GM23248 (cell line): ENCODE measurements around the gene TMEM150A. TPM values are rescaled to one million over a fixed set of nuclear protein-coding genes. Genes with fewer than 3 reads are reported as not detected.

Experiments used
- DNase-seq: peaks from one replicate; pipeline ENCODE4 v3.0.0-alpha.2; 2015
- H2AFZ ChIP-seq: fragments of 200-600 bp; sonication (generic); 2 replicates; pipeline ENCODE4 v1.6.1; 2016; ENCODE audit warnings: antibody characterized with exemption
- H3F3A ChIP-seq: fragments of 200-600 bp; sonication (generic); 2 replicates; pipeline ENCODE4 v1.6.1; 2016; ENCODE audit warnings: mild to moderate bottlenecking, antibody characterized with exemption, mixed run types; ENCODE audit not compliant: insufficient read depth
- H3K27ac ChIP-seq: fragments of 200-600 bp; sonication (generic); 2 replicates; pipeline ENCODE4 v1.5.1; 2016; ENCODE audit warnings: mild to moderate bottlenecking
- H3K27me3 ChIP-seq: fragments of 200-600 bp; sonication (generic); replicated peaks from 2 replicates; pipeline ENCODE4 v1.6.1; 2016; ENCODE audit warnings: mild to moderate bottlenecking; ENCODE audit not compliant: insufficient read depth
- H3K36me3 ChIP-seq: fragments of 200-600 bp; sonication (generic); 2 replicates; pipeline ENCODE4 v1.6.1; 2016; ENCODE audit warnings: low read depth, mild to moderate bottlenecking
- H3K4me1 ChIP-seq: fragments of 200-600 bp; sonication (generic); 2 replicates; pipeline ENCODE4 v1.6.1; 2016; ENCODE audit warnings: mild to moderate bottlenecking; ENCODE audit not compliant: insufficient read depth
- H3K4me2 ChIP-seq: fragments of 200-600 bp; sonication (generic); one replicate; pipeline ENCODE4 v1.6.1; 2016; ENCODE audit warnings: mild to moderate bottlenecking; ENCODE audit not compliant: unreplicated experiment
- H3K4me3 ChIP-seq: fragments of 200-600 bp; sonication (generic); 2 replicates; pipeline ENCODE4 v1.5.1; 2016; ENCODE audit warnings: mild to moderate bottlenecking
- H3K79me2 ChIP-seq: fragments of 200-600 bp; sonication (generic); 2 replicates; pipeline ENCODE4 v1.6.1; 2016; ENCODE audit warnings: mild to moderate bottlenecking; ENCODE audit not compliant: insufficient read depth
- H3K9ac ChIP-seq: fragments of 200-600 bp; sonication (generic); 2 replicates; pipeline ENCODE4 v1.6.1; 2016; ENCODE audit warnings: mild to moderate bottlenecking
- H3K9me2 ChIP-seq: fragments of 200-600 bp; sonication (generic); 2 replicates; pipeline ENCODE4 v1.6.1; 2016; ENCODE audit warnings: mixed run types, mild to moderate bottlenecking, moderate library complexity; ENCODE audit not compliant: insufficient read depth
- H3K9me3 ChIP-seq: fragments of 200-600 bp; sonication (generic); one replicate; pipeline ENCODE4 v1.6.1; 2017; ENCODE audit warnings: low read depth
- H4K20me1 ChIP-seq: fragments of 200-600 bp; sonication (generic); 2 replicates; pipeline ENCODE4 v1.6.0; 2016; ENCODE audit not compliant: insufficient read depth
- EZH2 ChIP-seq: fragments of 200-600 bp; sonication (generic); IDR thresholded peaks from 2 replicates; pipeline ENCODE4 v1.6.1; 2018; ENCODE audit warnings: antibody characterized with exemption, mild to moderate bottlenecking; ENCODE audit not compliant: insufficient read depth, poor library complexity, severe bottlenecking
- EZH2phosphoT487 ChIP-seq: fragments of 200-600 bp; sonication (generic); IDR thresholded peaks from 2 replicates; pipeline ENCODE4 v1.6.1; 2018; ENCODE audit warnings: antibody characterized with exemption, moderate library complexity, mild to moderate bottlenecking, low read depth; ENCODE audit not compliant: insufficient read depth
- WGBS, 2 experiments: methylation state at CpG; one replicate each; pipeline ENCODE4 v1.1.6; 2015 to 2017; ENCODE audit warnings: low lambda C conversion rate in 2 of 2, low coverage in 1 of 2; ENCODE audit errors: missing lambda C conversion rate in 2 of 2; 5-methylcytosine and 5-hydroxymethylcytosine counted together
- in situ Hi-C: fragments of 300-500 bp; cut with MboI; formaldehyde crosslinking; loops from 2 replicates; pipeline ENCODE4 v1.15.0; 2020
- polyA plus RNA-seq: library from polyadenylated mRNA; unstranded; fragments of >200 nt; fragmentation: Nextera tagmentation; extraction: Ambion mirVana; gene quantifications from 2 replicates; pipeline ENCODE4 v1.2.1, GENCODE V29; 2016
- total RNA-seq: library from RNA; depleted of rRNA; stranded (reverse); fragments of >200 nt; shearing (Covaris generic); gene quantifications from 2 replicates; pipeline ENCODE4 v1.2.3, GENCODE V29; 2014

The TMEM150A gene
- total and polyA plus RNA-seq, 2 experiments from 2014 or later = 20.9 to 35.7 TPM

- 82 to 84% methylated on average over 8 of the region's 8 CpGs for WGBS, 2 experiments
Measured at GRCh38 chr2:85575739-85576138, 26.8 kb downstream of the TMEM150A start.

GRCh38 chr2:85566265-85566664, 36.2 kb downstream of the TMEM150A start:
- Histone ChIP-seq H3K9me2 (no peaks in the 10 kb centered on the region), H3K9me3 (no peaks in the 10 kb centered on the region), H3K9ac (no peak overlapping the region), H2AFZ (no peak overlapping the region), H3K36me3 (no peaks in the 10 kb centered on the region), H3K4me3 (no peak overlapping the region), H3K27me3 (no peaks in the 10 kb centered on the region; the same call in 1 of the 2 replicates), H3F3A (no peaks in the 10 kb centered on the region), H3K4me2 (no peak overlapping the region), H3K4me1 (no peaks in the 10 kb centered on the region), H4K20me1 (no peaks in the 10 kb centered on the region), H3K79me2 (no peaks in the 10 kb centered on the region), H3K27ac (no peak overlapping the region)
- no peak for DNase-seq
- TF ChIP-seq EZH2phosphoT487 = no peak
- no peak for TF ChIP-seq EZH2
- in situ Hi-C loops = no loop called here
- WGBS, 2 experiments = 83 to 90% methylated on average over 4 of the region's 4 CpGs

More at GRCh38 chr2:85575739-85576138, 26.8 kb downstream of the TMEM150A start:
- Histone ChIP-seq H4K20me1 (no peaks in the 10 kb centered on the region), H3F3A (no peaks in the 10 kb centered on the region), H3K27ac (no peak overlapping the region), H3K4me1 (no peaks in the 10 kb centered on the region), H3K27me3 (no peaks in the 10 kb centered on the region; the same call in 1 of the 2 replicates), H3K36me3 (no peaks in the 10 kb centered on the region), H3K4me2 (no peak overlapping the region), H3K4me3 (no peak overlapping the region), H3K79me2 (no peaks in the 10 kb centered on the region), H3K9me2 (no peaks in the 10 kb centered on the region), H3K9me3 (no peaks in the 10 kb centered on the region), H2AFZ (no peak overlapping the region), H3K9ac (no peak overlapping the region)
- in situ Hi-C loops = no loop called here
- DNase-seq = no peak
- TF ChIP-seq EZH2 = no peak
- no peak for TF ChIP-seq EZH2phosphoT487

GRCh38 chr2:85564144-85564563, 38.3 kb downstream of the TMEM150A start:
- DNase-seq = no peak
- no peaks in the 10 kb centered on the region for H4K20me1 ChIP-seq
- in situ Hi-C loops = no loop called here
- H3K27ac ChIP-seq = no peak overlapping the region
- peak overlapping the region; percentile 66; the same call in 1 of the 2 replicates for H2AFZ ChIP-seq
- TF ChIP-seq EZH2phosphoT487 (no peak), EZH2 (no peak)
- peaks cover 13% of the 10 kb centered on the region for H3K4me1 ChIP-seq
- no peaks in the 10 kb centered on the region for H3K27me3 ChIP-seq
- no peaks in the 10 kb centered on the region for H3K36me3 ChIP-seq
- no peaks in the 10 kb centered on the region for H3F3A ChIP-seq
- no peak overlapping the region for H3K9ac ChIP-seq
- peaks cover 20% of the 10 kb centered on the region for H3K79me2 ChIP-seq
- no peak overlapping the region for H3K4me2 ChIP-seq
- H3K9me3 ChIP-seq = no peaks in the 10 kb centered on the region
- WGBS, 2 experiments = 86 to 89% methylated on average over 5 of the region's 5 CpGs
- no peak overlapping the region for H3K4me3 ChIP-seq
- no peaks in the 10 kb centered on the region for H3K9me2 ChIP-seq

- in situ Hi-C loops = no loop called here
- Histone ChIP-seq H3K4me3 (peak within 1 kb of the TSS; percentile 91), H3K4me1 (peaks cover 14% of the 10 kb centered on the region), H3K36me3 (no peaks in the 10 kb centered on the region), H3F3A (no peaks in the 10 kb centered on the region), H3K79me2 (peaks cover 47% of the 10 kb centered on the region), H4K20me1 (no peaks in the 10 kb centered on the region), H3K27me3 (no peaks in the 10 kb centered on the region), H3K27ac (peak within 1 kb of the TSS; percentile 62), H3K9me2 (no peaks in the 10 kb centered on the region), H3K9me3 (no peaks in the 10 kb centered on the region), H2AFZ (peak within 1 kb of the TSS; percentile 99), H3K4me2 (peak within 1 kb of the TSS; percentile 90), H3K9ac (peak within 1 kb of the TSS; percentile 81)
- no peak for TF ChIP-seq EZH2
- TF ChIP-seq EZH2phosphoT487 = no peak
- WGBS, 2 experiments = 3 to 5% methylated on average over 56 to 63 of the region's 64 CpGs
- peak; percentile 99 for DNase-seq
Measured at GRCh38 chr2:85561280-85562212, 41.0 kb downstream of the TMEM150A start, which contains the start of gene GGCX. GGCX (minus strand) TSS chr2:85561493; CDS start chr2:85561428, 65 bp downstream.
